Immature natural killer cell (primary cell): ENCODE data around the gene PYGM. TPM values are rescaled to one million over a fixed set of nuclear protein-coding genes. Genes with fewer than 3 reads are reported as not detected.

ENCODE experiments used
- DNase-seq, 3 donors: peaks; one replicate each; pipeline ENCODE4 v3.0.0; 2022; ENCODE audit warnings: mixed read lengths in 1 of 3
- H3K27ac Mint-ChIP-seq, 6 donors: one replicate each; pipeline ENCODE4 v1.8.0; 2020; ENCODE audit warnings: mixed read lengths in 6 of 6, mild to moderate bottlenecking in 5 of 6, inconsistent platforms in 4 of 6, moderate library complexity in 3 of 6
- H3K27me3 Mint-ChIP-seq, 3 donors: one replicate each; pipeline ENCODE4 v1.8.0; 2020 to 2021; ENCODE audit warnings: low read depth in 3 of 3, mild to moderate bottlenecking in 3 of 3, mixed read lengths in 3 of 3, moderate library complexity in 3 of 3, inconsistent platforms in 1 of 3
- H3K36me3 Mint-ChIP-seq, 3 donors: one replicate each; pipeline ENCODE4 v1.8.0; 2020; ENCODE audit warnings: mixed read lengths in 3 of 3, inconsistent platforms in 2 of 3, mild to moderate bottlenecking in 2 of 3
- H3K4me1 Mint-ChIP-seq, 2 donors: one replicate each; pipeline ENCODE4 v1.8.0; 2020; ENCODE audit warnings: inconsistent platforms in 2 of 2, mild to moderate bottlenecking in 2 of 2, mixed read lengths in 2 of 2, moderate library complexity in 1 of 2
- H3K4me3 Mint-ChIP-seq, 5 donors: one replicate each; pipeline ENCODE4 v1.8.0; 2020; ENCODE audit warnings: mild to moderate bottlenecking in 5 of 5, mixed read lengths in 5 of 5, inconsistent platforms in 3 of 5, moderate library complexity in 3 of 5
- H3K9me3 Mint-ChIP-seq, 6 donors: one replicate each; pipeline ENCODE4 v1.8.0; 2020; ENCODE audit warnings: mild to moderate bottlenecking in 6 of 6, mixed read lengths in 6 of 6, inconsistent platforms in 4 of 6, moderate library complexity in 3 of 6
- polyA plus RNA-seq, 3 donors: library from polyadenylated mRNA; unstranded; fragments of 300-500 nt; fragmentation: Illumina TruSeq; gene quantifications; one replicate each; pipeline ENCODE4 v1.2.3, GENCODE V29; 2021

Gene PYGM
- polyA plus RNA-seq, 3 donors from 2014 or later = 0.63 to 1.1 TPM; not detected in 1

- Mint-ChIP-seq H3K27me3 (peaks cover 15 to 33% (median 29%) of the 10 kb centered on the region in 3 donors), H3K36me3 (peaks cover 16 to 20% (median 20%) of the 10 kb centered on the region in 3 donors), H3K9me3 (no peaks in the 10 kb centered on the region), H3K4me1 (peaks cover 80 to 82% of the 10 kb centered on the region in 2 donors), H3K4me3 (peak overlapping the region; percentile 63 to 88 (median 84)), H3K27ac (peak overlapping the region; percentile 90 to 94 (median 91))
- DNase-seq = peak in 1 of 3 donors; percentile 32
Observed at GRCh38 chr11:64760759-64761420, 1.1 kb upstream of the PYGM start.

- Mint-ChIP-seq H3K27me3 (peaks cover 9 to 22% (median 16%) of the 10 kb centered on the region in 3 donors), H3K9me3 (no peaks in the 10 kb centered on the region), H3K4me1 (peaks cover 65 to 67% of the 10 kb centered on the region in 2 donors), H3K27ac (peak overlapping the region; percentile 56 to 94 (median 90)), H3K36me3 (peaks cover 3 to 7% (median 7%) of the 10 kb centered on the region in 3 donors), H3K4me3 (peak overlapping the region in 3 of 5 donors; percentile 21 to 84 (median 82))
- DNase-seq = no peak
Observed at GRCh38 chr11:64759131-64759721, 548 bp downstream of the PYGM start.

GRCh38 chr11:64758330-64759079 is 1.3 kb downstream of the PYGM start:
- Mint-ChIP-seq H3K4me3 (peak overlapping the region in 1 of 5 donors; percentile 21), H3K9me3 (no peaks in the 10 kb centered on the region), H3K27ac (peak overlapping the region in 5 of 6 donors; percentile 45 to 94 (median 64)), H3K27me3 (peaks cover 9 to 19% (median 15%) of the 10 kb centered on the region in 3 donors), H3K4me1 (peaks cover 58 to 60% of the 10 kb centered on the region in 2 donors), H3K36me3 (peaks cover 3 to 7% (median 7%) of the 10 kb centered on the region in 3 donors)
- no peak for DNase-seq

GRCh38 chr11:64757549-64758329 is 2.0 kb downstream of the PYGM start:
- H3K9me3 Mint-ChIP-seq = no peaks in the 10 kb centered on the region
- H3K36me3 Mint-ChIP-seq = peaks cover 3 to 7% (median 7%) of the 10 kb centered on the region in 3 donors
- H3K4me1 Mint-ChIP-seq = peaks cover 50 to 58% of the 10 kb centered on the region in 2 donors
- peak overlapping the region in 3 of 6 donors; percentile 35 to 65 (median 62) for H3K27ac Mint-ChIP-seq
- H3K27me3 Mint-ChIP-seq = peaks cover 10 to 18% (median 12%) of the 10 kb centered on the region in 3 donors
- no peak overlapping the region for H3K4me3 Mint-ChIP-seq
- DNase-seq = no peak

- Mint-ChIP-seq H3K27me3 (peaks cover 1 to 5% (median 2%) of the 10 kb centered on the region in 3 donors), H3K36me3 (peaks cover 4 to 12% (median 8%) of the 10 kb centered on the region in 3 donors), H3K4me1 (peaks cover 46 to 52% of the 10 kb centered on the region in 2 donors), H3K4me3 (no peak overlapping the region), H3K27ac (no peak overlapping the region), H3K9me3 (no peaks in the 10 kb centered on the region)
- DNase-seq = no peak
Observed at GRCh38 chr11:64755681-64756361, 4.0 kb downstream of the PYGM start.

- DNase-seq = no peak
- Mint-ChIP-seq H3K9me3 (no peaks in the 10 kb centered on the region), H3K36me3 (peaks cover 4 to 19% (median 15%) of the 10 kb centered on the region in 3 donors), H3K4me1 (peaks cover 46 to 51% of the 10 kb centered on the region in 2 donors), H3K27me3 (peaks cover 0 to 2% (median 2%) of the 10 kb centered on the region in 3 donors), H3K4me3 (no peak overlapping the region), H3K27ac (no peak overlapping the region)
Observed at GRCh38 chr11:64754919-64755662, 4.7 kb downstream of the PYGM start.

- H3K27me3 Mint-ChIP-seq = peaks cover 0 to 4% (median 2%) of the 10 kb centered on the region in 3 donors
Observed at GRCh38 chr11:64754124-64754918, 5.5 kb downstream of the PYGM start.

GRCh38 chr11:64753380-64754123 is 6.2 kb downstream of the PYGM start:
- Mint-ChIP-seq H3K4me1 (peaks cover 34 to 38% of the 10 kb centered on the region in 2 donors), H3K4me3 (no peak overlapping the region), H3K36me3 (peaks cover 4 to 20% (median 15%) of the 10 kb centered on the region in 3 donors), H3K27me3 (peaks cover 0 to 4% (median 2%) of the 10 kb centered on the region in 3 donors), H3K27ac (no peak overlapping the region), H3K9me3 (no peaks in the 10 kb centered on the region)
- no peak for DNase-seq

More at GRCh38 chr11:64754124-64754918, 5.5 kb downstream of the PYGM start:
- Mint-ChIP-seq H3K27ac (no peak overlapping the region), H3K9me3 (no peaks in the 10 kb centered on the region), H3K36me3 (peaks cover 4 to 20% (median 15%) of the 10 kb centered on the region in 3 donors), H3K4me3 (no peak overlapping the region), H3K4me1 (peaks cover 42 to 46% of the 10 kb centered on the region in 2 donors)
- no peak for DNase-seq

- Mint-ChIP-seq H3K9me3 (no peaks in the 10 kb centered on the region), H3K27me3 (peaks cover 0 to 6% (median 3%) of the 10 kb centered on the region in 3 donors)
Observed at GRCh38 chr11:64753019-64753379, 6.8 kb downstream of the PYGM start.

GRCh38 chr11:64752175-64752970 is 7.4 kb downstream of the PYGM start:
- peaks cover 4 to 23% (median 15%) of the 10 kb centered on the region in 3 donors for H3K36me3 Mint-ChIP-seq
- no peak for DNase-seq
- peak overlapping the region in 1 of 6 donors; percentile 16 for H3K27ac Mint-ChIP-seq

More at GRCh38 chr11:64753019-64753379, 6.8 kb downstream of the PYGM start:
- Mint-ChIP-seq H3K36me3 (peaks cover 4 to 22% (median 15%) of the 10 kb centered on the region in 3 donors), H3K4me1 (peaks cover 37% of the 10 kb centered on the region in 2 donors), H3K27ac (peak overlapping the region in 1 of 6 donors; percentile 26), H3K4me3 (no peak overlapping the region)
- no peak for DNase-seq

More at GRCh38 chr11:64752175-64752970, 7.4 kb downstream of the PYGM start:
- H3K27me3 Mint-ChIP-seq = peaks cover 0 to 6% (median 4%) of the 10 kb centered on the region in 3 donors
- peaks cover 35 to 40% of the 10 kb centered on the region in 2 donors for H3K4me1 Mint-ChIP-seq
- H3K9me3 Mint-ChIP-seq = no peaks in the 10 kb centered on the region
- no peak overlapping the region for H3K4me3 Mint-ChIP-seq
